DMS 273 (cell line): ENCODE results near the gene FBXO10.
"Not testable (repeated sequence)": the region's sequence is repeated elsewhere in the genome, so short reads cannot be mapped to it uniquely, and the experiment has no call there.

Experiments used
- DNase-seq: peaks from one replicate; lab custom pipeline; 2025; ENCODE audit not compliant: unreplicated experiment; lab: John Stamatoyannopoulos, UW

FBXO10 gene

GRCh38 chr9:37575921-37576721 is at the start of gene FBXO10:
TSS of gene FBXO10 (minus strand) at chr9:37576380. CDS start at chr9:37541768, 34,612 bp downstream.
- peak; percentile 82 for DNase-seq

GRCh38 chr9:37625758-37626147 is 49.6 kb upstream of the FBXO10 start:
- no peak for DNase-seq

- no peak for DNase-seq
These were observed 49.0 kb upstream of the FBXO10 start for GRCh38 chr9:37625036-37625757.

GRCh38 chr9:37624073-37624472 is 47.9 kb upstream of the FBXO10 start:
- DNase-seq: no peak

- no peak for DNase-seq
These were observed 47.1 kb upstream of the FBXO10 start for GRCh38 chr9:37623267-37623666.

GRCh38 chr9:37622462-37622861 is 46.3 kb upstream of the FBXO10 start:
- DNase-seq: no peak

- no peak for DNase-seq
These were observed 45.3 kb upstream of the FBXO10 start for GRCh38 chr9:37621273-37622121.

GRCh38 chr9:37620396-37620795 is 44.2 kb upstream of the FBXO10 start:
- DNase-seq: no peak

- no peak for DNase-seq
These were observed 43.6 kb upstream of the FBXO10 start for GRCh38 chr9:37619806-37620205.

- DNase-seq: no peak
These were observed 42.6 kb upstream of the FBXO10 start for GRCh38 chr9:37618817-37619216.

GRCh38 chr9:37617832-37618231 is 41.7 kb upstream of the FBXO10 start:
- no peak for DNase-seq

GRCh38 chr9:37617161-37617560 is 41.0 kb upstream of the FBXO10 start:
- no peak for DNase-seq

GRCh38 chr9:37611961-37612360 is 35.8 kb upstream of the FBXO10 start:
- DNase-seq: no peak

- no peak for DNase-seq
These were observed 34.8 kb upstream of the FBXO10 start for GRCh38 chr9:37611014-37611413.

GRCh38 chr9:37609735-37610397 is 33.7 kb upstream of the FBXO10 start:
- no peak for DNase-seq

GRCh38 chr9:37608250-37608649 is 32.1 kb upstream of the FBXO10 start:
- DNase-seq: no peak

- no peak for DNase-seq
These were observed 28.1 kb upstream of the FBXO10 start for GRCh38 chr9:37604296-37604695.

- peak; percentile 28 for DNase-seq
These were observed 26.6 kb upstream of the FBXO10 start for GRCh38 chr9:37602817-37603216.

GRCh38 chr9:37602061-37602460 is 25.9 kb upstream of the FBXO10 start:
- DNase-seq: not testable (repeated sequence)

GRCh38 chr9:37596504-37596903 is 20.3 kb upstream of the FBXO10 start:
- DNase-seq: no peak

- DNase-seq: no peak
These were observed 17.8 kb upstream of the FBXO10 start for GRCh38 chr9:37593883-37594448.
